ENCODE measurements around the gene CREB1. TPM values are rescaled to one million over a fixed set of nuclear protein-coding genes. Genes with fewer than 3 reads are reported as not detected.

CREB1 gene
- total and polyA plus RNA-seq, 9 donors = 16.6 to 41.4 (median 30.9) TPM

DNA sequence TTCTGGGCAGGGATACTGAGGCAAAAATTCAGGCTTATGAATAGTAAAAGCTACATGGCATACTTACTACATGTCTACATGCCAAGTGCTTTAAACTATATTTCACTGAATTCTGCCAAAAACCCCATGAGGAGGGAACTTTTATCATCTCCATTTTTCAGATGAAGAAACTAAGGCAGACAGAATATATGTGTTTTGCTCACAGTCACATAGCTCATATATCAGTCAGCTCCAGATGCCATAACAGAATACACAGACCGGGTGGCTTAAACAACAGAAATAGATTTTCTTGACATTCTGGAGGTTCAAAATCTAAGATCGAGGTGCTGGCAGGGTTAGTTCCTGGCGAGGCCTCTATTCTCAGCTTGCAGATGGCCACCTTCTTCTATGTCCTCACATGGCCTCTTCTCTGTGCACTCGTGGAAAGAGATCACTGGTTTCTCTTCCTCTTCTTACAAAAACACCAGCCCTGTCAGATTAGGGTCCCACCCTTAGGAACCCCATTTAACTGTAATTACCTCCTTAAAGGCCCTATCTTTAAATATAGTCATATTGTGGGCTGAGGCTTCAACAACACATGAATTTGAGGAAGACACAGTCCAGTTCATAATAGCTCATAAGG, 27.1 kb upstream of the CREB1 start:
- Histone ChIP-seq H3K4me3 (ENCODE audit: low read length) (no peak overlapping the region), H3K27ac (ENCODE audit: low read length) (no peak overlapping the region), H3K36me3 (ENCODE audit: control insufficient read depth, insufficient read depth, low read length) (no peaks in the 10 kb centered on the region), H3K4me1 (ENCODE audit: control insufficient read depth, insufficient read depth, low read length) (peaks cover 19% of the 10 kb centered on the region), H3K9me3 (replicated peaks; ENCODE audit: control insufficient read depth, low read depth, low read length) (no peaks in the 10 kb centered on the region), H3K27me3 (ENCODE audit: control insufficient read depth, insufficient read depth, low read length) (no peaks in the 10 kb centered on the region)
- peak; percentile 57 for DNase-seq
- whole genome bisulfite sequencing (ENCODE audit: insufficient coverage) = 70% methylated on average over 3 of the region's 4 CpGs

DNA sequence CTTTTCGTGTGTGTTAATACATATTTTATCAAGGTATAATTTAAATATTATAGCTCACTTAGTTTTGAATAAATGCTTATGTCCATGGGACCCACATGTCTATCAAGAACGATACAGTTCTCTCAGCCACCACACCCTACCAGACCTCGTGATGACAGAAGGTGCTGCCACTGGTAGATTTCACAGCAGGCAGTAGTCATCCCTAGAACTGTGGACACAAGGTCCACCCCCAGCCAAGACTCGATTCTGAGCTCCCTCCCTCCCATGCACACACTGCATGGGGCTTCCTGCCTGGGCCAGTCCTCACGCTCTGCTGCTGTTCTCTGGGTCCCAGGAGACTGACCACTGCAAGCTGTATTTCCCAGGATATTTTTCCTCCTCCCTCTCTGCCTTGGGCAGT, 26.5 kb upstream of the CREB1 start:
- H3K27me3 ChIP-seq (ENCODE audit: control insufficient read depth, insufficient read depth, low read length) = no peaks in the 10 kb centered on the region
- DNase-seq = peak; percentile 31
- no peaks in the 10 kb centered on the region for H3K9me3 ChIP-seq (replicated peaks; ENCODE audit: control insufficient read depth, low read depth, low read length)
- H3K27ac ChIP-seq (ENCODE audit: low read length) = no peak overlapping the region
- 52% methylated on average over 3 of the region's 5 CpGs for WGBS (ENCODE audit: insufficient coverage)
- peaks cover 19% of the 10 kb centered on the region for H3K4me1 ChIP-seq (ENCODE audit: control insufficient read depth, insufficient read depth, low read length)
- H3K36me3 ChIP-seq (ENCODE audit: control insufficient read depth, insufficient read depth, low read length) = no peaks in the 10 kb centered on the region
- no peak overlapping the region for H3K4me3 ChIP-seq (ENCODE audit: low read length)

DNA sequence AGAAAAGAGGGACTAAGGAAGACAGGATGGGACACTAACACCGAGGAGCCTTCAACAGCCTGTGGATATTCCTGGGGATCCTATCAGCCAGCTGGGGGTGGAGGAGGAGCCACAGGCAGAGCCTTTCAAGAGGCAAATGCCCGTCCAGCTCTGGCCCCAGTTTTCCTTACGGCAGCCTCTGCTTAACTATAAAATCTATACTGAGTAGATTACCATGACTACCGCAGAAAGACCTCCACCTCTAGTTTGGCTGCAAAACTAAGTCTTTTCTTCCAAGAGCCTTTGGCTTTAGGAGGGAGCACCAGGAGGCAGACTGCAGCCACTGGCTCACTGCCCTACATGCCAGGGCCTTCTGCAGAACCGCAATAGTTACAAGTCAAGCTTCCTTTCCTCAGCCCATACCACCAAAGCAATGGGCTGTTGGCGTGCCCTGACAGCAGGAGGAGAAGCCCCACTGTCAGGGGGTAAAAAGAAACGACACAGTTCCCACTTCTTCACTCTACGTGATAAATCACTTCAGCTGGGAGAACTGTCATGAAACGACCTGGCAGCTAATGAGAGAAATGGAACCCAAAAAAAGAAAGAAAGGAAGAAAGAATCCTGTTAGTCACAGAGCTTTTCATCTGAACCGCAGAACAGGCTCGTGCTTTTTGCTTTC, 25.1 kb upstream of the CREB1 start:
- peaks cover 12% of the 10 kb centered on the region for H3K4me1 ChIP-seq (ENCODE audit: control insufficient read depth, insufficient read depth, low read length)
- peak; percentile 72 for DNase-seq
- H3K27me3 ChIP-seq (ENCODE audit: control insufficient read depth, insufficient read depth, low read length) = no peaks in the 10 kb centered on the region
- WGBS (ENCODE audit: insufficient coverage) = 25% methylated on average over 6 of the region's 11 CpGs
- no peak overlapping the region for H3K4me3 ChIP-seq (ENCODE audit: low read length)
- H3K9me3 ChIP-seq (replicated peaks; ENCODE audit: control insufficient read depth, low read depth, low read length) = no peaks in the 10 kb centered on the region
- H3K27ac ChIP-seq (ENCODE audit: low read length) = peak overlapping the region; percentile 25
- no peaks in the 10 kb centered on the region for H3K36me3 ChIP-seq (ENCODE audit: control insufficient read depth, insufficient read depth, low read length)

DNA sequence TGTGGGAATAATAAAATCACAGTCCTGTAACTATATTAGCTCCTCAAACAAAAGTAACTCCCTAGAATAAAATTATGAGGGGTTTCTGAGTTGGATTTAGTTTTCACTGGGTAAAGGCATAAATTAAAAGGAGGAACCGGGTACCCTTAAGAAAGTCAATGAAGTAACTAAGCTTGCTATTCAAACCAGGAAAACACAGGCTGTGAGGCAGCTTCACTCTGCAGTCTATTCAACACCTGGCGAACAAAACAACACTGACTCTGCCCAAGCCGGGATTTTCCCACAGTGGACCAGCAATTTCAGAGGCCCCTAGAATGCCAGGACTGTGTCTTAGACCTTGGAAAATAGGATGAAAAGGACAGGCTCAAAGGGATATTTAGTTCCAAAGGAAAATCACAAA, 24.6 kb upstream of the CREB1 start:
- Histone ChIP-seq H3K27ac (ENCODE audit: low read length) (peak overlapping the region; percentile 25), H3K36me3 (ENCODE audit: control insufficient read depth, insufficient read depth, low read length) (no peaks in the 10 kb centered on the region), H3K4me1 (ENCODE audit: control insufficient read depth, insufficient read depth, low read length) (peaks cover 11% of the 10 kb centered on the region), H3K9me3 (replicated peaks; ENCODE audit: control insufficient read depth, low read depth, low read length) (no peaks in the 10 kb centered on the region), H3K27me3 (ENCODE audit: control insufficient read depth, insufficient read depth, low read length) (no peaks in the 10 kb centered on the region), H3K4me3 (ENCODE audit: low read length) (no peak overlapping the region)
- DNase-seq = peak; percentile 30
- WGBS (ENCODE audit: insufficient coverage) = no CpG with 5 or more reads among the region's 3 CpGs

DNA sequence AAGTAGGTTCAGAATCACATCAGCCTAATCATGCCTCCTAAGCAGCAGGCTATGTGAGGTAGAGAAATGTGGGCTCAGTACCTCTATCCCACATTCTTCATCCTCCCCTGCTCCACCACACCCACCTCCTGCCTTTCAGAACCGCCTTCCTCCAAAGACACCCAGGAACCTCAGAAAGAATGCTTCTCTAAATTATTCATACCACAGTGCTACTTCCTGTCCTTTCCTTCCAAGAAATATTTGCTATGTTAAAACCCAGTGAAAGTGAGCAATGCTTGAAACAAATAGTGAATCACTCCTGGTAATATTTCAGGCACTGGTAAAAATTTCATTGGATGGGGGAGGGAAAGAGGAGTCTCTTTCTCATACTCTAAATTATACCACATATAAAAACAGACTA, 24.0 kb upstream of the CREB1 start:
- no peaks in the 10 kb centered on the region for H3K27me3 ChIP-seq (ENCODE audit: control insufficient read depth, insufficient read depth, low read length)
- H3K27ac ChIP-seq (ENCODE audit: low read length) = no peak overlapping the region
- H3K9me3 ChIP-seq (replicated peaks; ENCODE audit: control insufficient read depth, low read depth, low read length) = no peaks in the 10 kb centered on the region
- DNase-seq = no peak
- H3K36me3 ChIP-seq (ENCODE audit: control insufficient read depth, insufficient read depth, low read length) = no peaks in the 10 kb centered on the region
- no peak overlapping the region for H3K4me3 ChIP-seq (ENCODE audit: low read length)
- 0% methylated on average over 1 of the region's 1 CpG for WGBS (ENCODE audit: insufficient coverage)
- peaks cover 11% of the 10 kb centered on the region for H3K4me1 ChIP-seq (ENCODE audit: control insufficient read depth, insufficient read depth, low read length)

DNA sequence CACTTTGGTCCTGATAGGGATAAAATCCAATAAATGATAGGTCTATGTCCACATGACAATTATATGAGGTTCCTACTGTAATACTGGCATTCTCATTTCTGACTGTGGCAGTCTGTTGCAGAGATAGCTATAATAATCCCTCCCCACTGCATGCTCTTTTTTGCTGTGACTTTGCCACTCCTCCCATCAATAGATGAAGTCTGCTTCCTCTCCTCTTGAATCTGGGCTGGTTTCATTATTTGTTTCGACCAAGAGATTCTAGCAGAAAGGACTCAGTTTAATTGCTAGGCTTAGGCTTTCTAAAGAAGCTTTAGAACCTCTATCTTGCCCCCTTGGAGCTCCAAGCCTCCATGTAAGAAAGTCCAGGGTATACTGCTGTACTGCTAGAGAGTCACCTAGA, 23.3 kb upstream of the CREB1 start:
- no CpG with 5 or more reads among the region's 1 CpG for WGBS (ENCODE audit: insufficient coverage)
- Histone ChIP-seq H3K4me1 (ENCODE audit: control insufficient read depth, insufficient read depth, low read length) (peaks cover 11% of the 10 kb centered on the region), H3K36me3 (ENCODE audit: control insufficient read depth, insufficient read depth, low read length) (no peaks in the 10 kb centered on the region), H3K27me3 (ENCODE audit: control insufficient read depth, insufficient read depth, low read length) (no peaks in the 10 kb centered on the region), H3K4me3 (ENCODE audit: low read length) (no peak overlapping the region), H3K9me3 (replicated peaks; ENCODE audit: control insufficient read depth, low read depth, low read length) (no peaks in the 10 kb centered on the region), H3K27ac (ENCODE audit: low read length) (no peak overlapping the region)
- DNase-seq = no peak

DNA sequence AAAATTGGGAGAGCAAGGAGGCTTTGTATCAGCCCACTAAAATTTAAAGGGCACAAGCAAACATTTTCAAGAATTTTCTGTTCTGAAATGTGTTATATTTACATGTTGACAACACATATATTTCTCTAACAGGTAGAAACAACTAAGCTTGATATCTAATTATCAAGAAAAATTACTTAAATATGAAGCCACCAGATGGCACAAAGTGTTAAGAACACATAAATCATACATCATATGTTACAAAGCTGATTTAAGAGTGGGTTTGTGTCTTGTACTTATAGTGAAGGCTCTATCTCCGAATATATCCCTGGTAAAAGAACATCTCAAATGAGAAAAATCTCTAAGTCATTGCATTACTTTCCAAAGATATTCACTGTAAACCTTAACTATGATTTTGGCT, 19.6 kb upstream of the CREB1 start:
- no peak overlapping the region for H3K27ac ChIP-seq (ENCODE audit: low read length)
- peaks cover 2% of the 10 kb centered on the region for H3K4me1 ChIP-seq (ENCODE audit: control insufficient read depth, insufficient read depth, low read length)
- no peak overlapping the region for H3K4me3 ChIP-seq (ENCODE audit: low read length)
- H3K9me3 ChIP-seq (replicated peaks; ENCODE audit: control insufficient read depth, low read depth, low read length) = no peaks in the 10 kb centered on the region
- no peak for DNase-seq
- H3K36me3 ChIP-seq (ENCODE audit: control insufficient read depth, insufficient read depth, low read length) = no peaks in the 10 kb centered on the region
- no peaks in the 10 kb centered on the region for H3K27me3 ChIP-seq (ENCODE audit: control insufficient read depth, insufficient read depth, low read length)
- no CpG with 5 or more reads among the region's 1 CpG for WGBS (ENCODE audit: insufficient coverage)

DNA sequence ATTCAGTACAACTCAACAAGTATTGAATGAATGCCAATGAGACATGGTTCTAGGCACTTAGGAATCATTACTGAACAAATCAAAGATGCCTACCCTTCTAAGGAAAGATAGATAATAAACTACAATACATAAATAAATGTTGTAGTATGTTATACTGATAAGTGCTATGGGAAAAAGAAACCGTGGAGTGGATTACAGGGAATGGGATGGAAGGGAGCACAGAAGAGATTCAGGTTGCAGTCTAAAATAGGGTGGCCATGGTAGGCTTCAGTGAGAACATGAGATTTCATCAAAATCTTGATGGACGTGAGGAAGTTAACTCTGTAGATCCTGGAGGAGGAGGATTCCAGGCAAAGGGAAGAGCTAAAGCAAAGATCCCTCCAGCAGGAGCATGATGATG, 17.9 kb upstream of the CREB1 start:
- Histone ChIP-seq H3K27me3 (ENCODE audit: control insufficient read depth, insufficient read depth, low read length) (no peaks in the 10 kb centered on the region), H3K27ac (ENCODE audit: low read length) (no peak overlapping the region), H3K4me1 (ENCODE audit: control insufficient read depth, insufficient read depth, low read length) (no peaks in the 10 kb centered on the region), H3K36me3 (ENCODE audit: control insufficient read depth, insufficient read depth, low read length) (no peaks in the 10 kb centered on the region), H3K4me3 (ENCODE audit: low read length) (no peak overlapping the region), H3K9me3 (replicated peaks; ENCODE audit: control insufficient read depth, low read depth, low read length) (no peaks in the 10 kb centered on the region)
- no peak for DNase-seq
- 71% methylated on average over 2 of the region's 2 CpGs for WGBS (ENCODE audit: insufficient coverage)

DNA sequence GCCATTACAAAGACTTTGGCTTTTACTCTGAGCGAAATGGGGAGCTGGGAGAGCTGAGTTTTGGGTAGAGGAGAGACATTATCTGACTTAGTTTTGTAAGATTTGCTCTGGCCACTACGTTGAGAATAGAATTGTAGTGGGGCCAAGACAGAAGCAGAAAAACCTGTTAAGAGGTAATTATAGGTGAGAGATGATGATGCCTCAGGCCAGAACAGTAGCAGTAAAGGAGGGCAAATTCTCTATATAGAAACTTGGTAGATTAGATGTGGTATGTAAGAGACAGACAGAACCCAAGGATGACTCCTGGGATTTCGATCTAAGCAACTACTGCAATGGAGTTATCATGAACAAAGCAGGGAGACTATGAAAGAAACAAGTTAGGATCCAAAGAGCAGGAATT, 17.4 kb upstream of the CREB1 start:
- no peaks in the 10 kb centered on the region for H3K4me1 ChIP-seq (ENCODE audit: control insufficient read depth, insufficient read depth, low read length)
- 71% methylated on average over 2 of the region's 3 CpGs for WGBS (ENCODE audit: insufficient coverage)
- H3K27me3 ChIP-seq (ENCODE audit: control insufficient read depth, insufficient read depth, low read length) = no peaks in the 10 kb centered on the region
- H3K27ac ChIP-seq (ENCODE audit: low read length) = no peak overlapping the region
- H3K36me3 ChIP-seq (ENCODE audit: control insufficient read depth, insufficient read depth, low read length) = no peaks in the 10 kb centered on the region
- no peaks in the 10 kb centered on the region for H3K9me3 ChIP-seq (replicated peaks; ENCODE audit: control insufficient read depth, low read depth, low read length)
- H3K4me3 ChIP-seq (ENCODE audit: low read length) = no peak overlapping the region
- DNase-seq = no peak

DNA sequence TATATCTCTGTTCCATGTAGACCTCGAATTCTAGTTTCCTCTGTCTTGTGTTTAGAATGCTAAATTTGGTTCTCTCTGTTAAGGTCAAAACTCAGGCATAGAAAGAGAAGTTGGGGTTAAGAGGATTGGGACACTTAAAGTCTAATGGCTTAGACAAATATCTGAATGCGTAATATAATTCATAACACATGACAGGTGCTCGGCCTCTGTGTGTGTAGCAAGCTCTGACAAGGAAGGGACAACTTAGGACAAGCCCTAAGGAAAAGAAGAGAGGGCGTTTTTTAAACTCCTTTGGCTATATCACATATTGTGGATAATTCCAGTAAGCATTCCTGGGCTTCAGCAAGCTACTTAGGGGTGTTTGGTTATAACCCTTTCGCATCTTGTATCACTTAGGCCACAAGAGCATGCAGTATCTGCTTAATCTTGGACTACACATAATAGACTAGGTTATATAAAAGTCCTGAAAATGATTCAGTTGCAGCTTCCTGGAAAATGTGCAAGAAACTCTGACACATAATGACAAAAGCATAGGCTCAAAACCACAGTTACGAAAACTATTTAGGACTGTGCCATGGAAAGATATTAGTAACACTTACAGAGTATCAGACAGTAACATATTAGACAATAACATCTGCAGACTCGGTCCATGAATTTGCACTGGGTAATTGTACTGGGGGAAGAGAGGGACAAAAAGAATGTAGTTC, 16.1 kb upstream of the CREB1 start:
- H3K4me1 ChIP-seq (ENCODE audit: control insufficient read depth, insufficient read depth, low read length) = no peaks in the 10 kb centered on the region
- no peaks in the 10 kb centered on the region for H3K27me3 ChIP-seq (ENCODE audit: control insufficient read depth, insufficient read depth, low read length)
- DNase-seq = peak; percentile 85
- no peaks in the 10 kb centered on the region for H3K9me3 ChIP-seq (replicated peaks; ENCODE audit: control insufficient read depth, low read depth, low read length)
- H3K27ac ChIP-seq (ENCODE audit: low read length) = peak overlapping the region; percentile 15
- no peak overlapping the region for H3K4me3 ChIP-seq (ENCODE audit: low read length)
- H3K36me3 ChIP-seq (ENCODE audit: control insufficient read depth, insufficient read depth, low read length) = no peaks in the 10 kb centered on the region
- WGBS (ENCODE audit: insufficient coverage) = no CpG with 5 or more reads among the region's 7 CpGs

Data from muscle of leg (tissue), 11 donors.